Measurements from ENCODE around the gene SHISA3.

SHISA3 gene

DNA sequence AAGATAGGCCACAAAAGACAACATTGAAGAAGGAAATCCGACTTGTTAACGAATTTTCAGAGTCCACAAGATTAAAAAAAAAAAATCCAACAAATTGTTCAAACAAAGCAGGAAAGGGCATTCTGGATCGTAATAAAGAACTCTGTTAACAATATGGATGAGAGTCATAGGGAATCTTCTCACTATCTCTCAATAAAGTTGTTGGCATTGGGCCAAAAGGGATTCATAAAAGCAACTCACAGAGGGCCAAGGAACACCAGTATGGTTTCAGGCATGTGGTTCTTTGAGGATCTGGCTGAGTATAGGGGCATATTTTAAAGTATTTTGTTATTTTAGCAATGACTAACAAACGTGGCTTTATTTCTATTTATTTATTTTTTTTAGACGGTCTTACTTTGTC, 49.5 kb downstream of the SHISA3 start:
- no peak for DNase-seq (ENCODE audit: low read depth)
